ENCODE results near the gene ANAPC16. TPM values are rescaled to one million over a fixed set of nuclear protein-coding genes. Genes with fewer than 3 reads are reported as not detected.

Gene ANAPC16
- total RNA-seq: 10 to 100 TPM; 77.4 to 95.3 TPM
- long read RNA-seq, donor 1, transcript ANAPC16-205 (5 exons, 3,567 nt): minor isoform, 9 of 64 reads
- long read RNA-seq, donor 1, transcript ANAPC16-201 (4 exons, 3,195 nt): major isoform, 24 of 64 reads
- long read RNA-seq, donor 1, partial matches to known transcripts: 7 of 64 reads
- long read RNA-seq, donor 1, other reads (novel, unspliced or antisense): 23 of 64 reads
- long read RNA-seq, donor 2, transcript ANAPC16-201 (4 exons, 3,195 nt): major isoform, 109 of 211 reads
- long read RNA-seq, donor 2, transcript ANAPC16-205 (5 exons, 3,567 nt): minor isoform, 21 of 211 reads
- long read RNA-seq, donor 2, partial matches to known transcripts: 10 of 211 reads
- long read RNA-seq, donor 2, other reads (novel, unspliced or antisense): 65 of 211 reads

- intact Hi-C loops (cut with DNase I): loop anchor here in 1 of 2 donors (10.0 kb wide), 1 partner anchor 119 kb away; no protein-coding TSS in a partner anchor
These were observed at the start of gene ANAPC16, which contains the start of gene ASCC1 for GRCh38 chr10:72215611-72216549. Gene ANAPC16, plus strand, starts transcription at chr10:72216012. Its CDS starts 7,903 bp downstream, at chr10:72223915. Gene ASCC1, minus strand, starts transcription at chr10:72216276. Its CDS starts 2,978 bp downstream, at chr10:72213298.

DNA sequence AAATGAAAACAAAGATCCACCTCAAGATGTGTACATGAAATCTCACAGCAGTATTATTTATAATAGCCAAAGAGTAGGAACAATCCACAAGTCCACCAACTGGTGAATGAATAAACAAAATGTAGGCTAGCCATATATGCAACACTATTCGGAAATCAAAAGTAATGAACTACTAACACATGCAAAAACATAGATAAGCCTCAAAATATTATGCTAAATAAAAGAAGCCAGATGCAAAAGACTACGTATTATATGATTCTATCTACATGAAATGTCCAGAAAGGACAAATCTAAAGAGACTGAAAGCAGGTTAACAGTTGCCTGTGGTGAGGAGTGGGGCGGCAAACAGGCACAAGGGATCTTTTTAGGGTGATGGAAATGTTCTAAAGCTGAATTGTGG, 48.7 kb upstream of the ANAPC16 start:
- no peak for DNase-seq (ENCODE audit: low spot score)
- intact Hi-C loops (cut with DNase I): no loop called here

More at GRCh38 chr10:72215611-72216549, at the start of gene ANAPC16, which contains the start of gene ASCC1:
- peak; percentile 97 for DNase-seq (ENCODE audit: low spot score)

GRCh38 chr10:72170263-72170662, 45.5 kb upstream of the ANAPC16 start:
- DNase-seq (ENCODE audit: low spot score): no peak
- intact Hi-C loops (cut with DNase I): no loop called here

- no peak for DNase-seq (ENCODE audit: low spot score)
- intact Hi-C loops (cut with DNase I): no loop called here
These were observed 45.1 kb upstream of the ANAPC16 start for GRCh38 chr10:72170733-72171132.

DNA sequence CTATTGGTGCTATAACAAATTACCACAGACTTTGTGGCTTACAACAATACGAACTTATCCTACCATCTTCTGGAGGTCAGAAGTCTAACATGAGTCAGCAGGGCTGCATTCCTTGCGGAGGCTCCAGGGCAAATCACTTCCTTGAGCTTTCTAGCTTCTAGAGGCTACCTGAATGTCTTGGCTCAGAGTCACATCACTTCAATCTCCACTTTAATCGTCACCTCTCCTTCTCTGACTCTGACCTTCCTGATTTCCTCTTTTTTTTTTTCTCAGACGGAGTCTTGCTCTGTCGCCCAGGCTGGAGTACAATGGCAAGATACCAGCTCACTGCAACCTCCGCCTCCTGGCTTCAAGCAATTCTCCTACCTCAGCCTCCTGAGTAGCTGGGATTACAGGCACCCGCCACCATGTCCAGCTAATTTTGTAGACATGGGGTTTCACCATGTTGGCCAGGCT, 44.6 kb upstream of the ANAPC16 start:
- no peak for DNase-seq (ENCODE audit: low spot score)
- intact Hi-C loops (cut with DNase I): no loop called here

DNA sequence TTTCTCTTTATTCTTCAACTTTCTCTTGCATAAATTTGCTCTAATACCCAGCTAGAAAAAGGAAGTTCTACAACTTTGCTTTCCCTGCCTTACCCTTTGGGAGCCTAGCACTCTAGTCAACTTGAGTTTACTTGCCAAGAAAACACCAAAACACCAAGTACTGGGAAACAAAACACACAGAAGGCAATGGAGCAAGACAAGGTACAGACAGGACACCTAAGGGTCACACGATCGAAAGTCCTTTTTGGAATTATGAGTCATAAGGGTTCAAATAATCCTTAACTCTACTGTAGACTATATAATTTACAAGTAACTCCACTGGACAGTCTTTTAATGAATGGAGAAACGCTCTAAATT, 42.6 kb upstream of the ANAPC16 start:
- no peak for DNase-seq (ENCODE audit: low spot score)
- intact Hi-C loops (cut with DNase I): no loop called here

DNA sequence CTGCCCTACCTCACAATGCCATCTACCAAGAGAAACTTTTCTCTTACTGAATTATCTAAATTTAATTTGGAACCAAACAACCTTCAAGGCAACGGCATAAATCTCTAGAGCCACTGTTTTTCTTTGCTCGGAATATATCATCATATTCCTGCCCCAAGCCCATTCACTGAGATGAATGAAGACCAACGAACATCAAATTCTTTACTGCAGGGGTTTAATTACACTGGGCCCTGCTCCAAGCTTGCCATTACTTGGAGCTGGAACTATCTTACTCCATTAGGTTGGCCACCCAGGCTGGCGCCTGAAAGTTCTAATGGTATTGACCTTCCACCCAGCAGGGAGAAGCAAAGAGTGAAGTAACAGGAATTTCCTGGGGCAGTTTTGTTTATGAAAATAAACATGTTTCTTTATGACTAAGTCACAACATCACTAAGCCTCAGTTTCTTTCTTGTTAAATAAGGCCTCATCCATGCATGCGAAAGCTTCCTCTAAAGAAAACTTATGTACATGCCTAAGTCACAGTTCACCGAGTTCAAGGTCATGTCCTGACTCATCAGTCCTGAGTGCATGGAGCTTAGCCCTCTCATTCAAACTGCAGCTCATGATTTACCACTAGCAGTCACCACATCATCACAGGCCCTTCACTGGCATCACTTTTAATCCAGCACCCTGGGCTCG, 42.1 kb upstream of the ANAPC16 start:
- no peak for DNase-seq (ENCODE audit: low spot score)
- intact Hi-C loops (cut with DNase I): no loop called here

DNA sequence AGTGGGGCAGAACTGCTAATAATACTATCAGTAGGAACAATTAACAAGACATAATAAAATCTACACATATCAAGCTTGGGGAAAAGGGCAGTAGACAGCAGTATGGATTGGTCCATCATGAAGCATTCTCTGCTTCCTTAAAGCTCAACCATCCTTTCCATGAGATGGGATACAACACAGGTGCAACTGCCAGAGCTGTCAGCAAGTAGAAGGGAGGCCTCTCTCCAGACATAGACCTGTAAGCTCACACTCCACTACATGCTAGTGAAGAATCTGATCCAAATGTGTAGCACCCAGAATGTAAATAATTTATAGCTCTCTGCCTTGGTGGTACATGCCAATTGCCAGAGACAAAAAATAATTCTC, 41.5 kb upstream of the ANAPC16 start:
- DNase-seq (ENCODE audit: low spot score): no peak
- intact Hi-C loops (cut with DNase I): no loop called here

DNA sequence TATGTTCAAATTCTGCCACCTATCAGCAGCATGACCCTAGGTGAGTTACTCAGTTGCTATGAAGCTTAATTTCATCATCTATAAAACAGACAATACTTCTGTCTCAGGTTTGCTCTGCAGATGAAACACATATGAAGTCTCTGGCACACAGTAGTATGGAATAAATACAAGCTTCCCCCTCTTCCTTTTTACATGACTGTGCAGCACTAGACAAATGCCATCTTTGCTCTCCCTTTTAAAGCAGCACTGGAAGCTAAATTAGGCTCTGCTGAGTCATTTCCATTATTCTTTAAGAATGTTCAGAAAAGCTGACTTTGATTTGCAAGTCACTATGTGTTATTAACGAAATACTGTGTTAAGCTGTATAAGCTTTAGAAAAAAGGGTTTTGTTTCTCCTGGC, 40.7 kb upstream of the ANAPC16 start:
- DNase-seq (ENCODE audit: low spot score): no peak
- intact Hi-C loops (cut with DNase I): no loop called here

- no peak for DNase-seq (ENCODE audit: low spot score)
- intact Hi-C loops (cut with DNase I): no loop called here
These were observed 39.1 kb upstream of the ANAPC16 start for GRCh38 chr10:72176701-72177100.

DNA sequence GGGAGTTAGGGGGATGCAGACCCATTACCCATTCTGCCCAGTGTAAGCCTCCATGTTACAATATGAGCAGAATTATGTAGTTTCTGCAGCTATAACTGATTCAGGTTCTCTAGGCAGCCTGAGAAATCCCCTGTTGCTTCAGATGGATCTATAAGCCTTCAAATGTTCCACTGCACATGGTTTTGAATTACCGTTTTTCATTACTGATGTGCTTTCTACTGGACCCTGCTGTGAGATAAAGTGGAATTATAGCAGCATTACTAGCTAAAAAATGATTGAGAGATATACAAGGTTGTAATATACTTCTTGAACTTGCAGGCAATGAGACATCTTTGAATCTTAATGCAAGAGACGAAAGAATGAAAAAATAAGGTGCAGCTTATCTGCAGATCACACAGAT, 38.4 kb upstream of the ANAPC16 start:
- no peak for DNase-seq (ENCODE audit: low spot score)
- intact Hi-C loops (cut with DNase I): no loop called here

GRCh38 chr10:72184156-72184555, 31.7 kb upstream of the ANAPC16 start:
- DNase-seq (ENCODE audit: low spot score): no peak
- intact Hi-C loops (cut with DNase I): no loop called here

- DNase-seq (ENCODE audit: low spot score): no peak
- intact Hi-C loops (cut with DNase I): no loop called here
These were observed 29.4 kb upstream of the ANAPC16 start for GRCh38 chr10:72186258-72186981.

- DNase-seq (ENCODE audit: low spot score): no peak
- intact Hi-C loops (cut with DNase I): no loop called here
These were observed 28.9 kb upstream of the ANAPC16 start for GRCh38 chr10:72186982-72187330.

GRCh38 chr10:72194949-72195348, 20.9 kb upstream of the ANAPC16 start:
- intact Hi-C loops (cut with DNase I): no loop called here
- no peak for DNase-seq (ENCODE audit: low spot score)

DNA sequence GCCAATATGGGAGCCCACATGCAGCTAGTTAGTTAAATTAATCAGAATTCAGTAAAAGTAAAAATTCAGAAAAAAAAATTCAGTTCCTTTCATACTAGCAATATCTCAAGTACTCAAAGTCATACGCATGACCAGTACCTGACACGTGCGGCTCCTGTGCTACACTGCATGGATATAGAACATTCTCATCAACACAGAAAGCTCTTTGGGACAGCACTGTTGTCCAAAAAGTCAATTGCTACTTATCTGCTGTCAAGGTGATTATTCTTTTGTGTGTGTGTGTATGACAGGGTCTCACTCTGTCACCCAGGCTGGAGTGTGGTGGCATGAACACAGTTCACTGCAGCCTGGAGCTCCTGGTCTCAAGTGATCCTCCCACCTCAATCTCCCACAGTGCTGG, 14.9 kb upstream of the ANAPC16 start:
- no peak for DNase-seq (ENCODE audit: low spot score)
- intact Hi-C loops (cut with DNase I): no loop called here

GRCh38 chr10:72201293-72201692, 14.5 kb upstream of the ANAPC16 start:
- DNase-seq (ENCODE audit: low spot score): no peak
- intact Hi-C loops (cut with DNase I): no loop called here

- DNase-seq (ENCODE audit: low spot score): no peak
- intact Hi-C loops (cut with DNase I): no loop called here
These were observed 11.5 kb upstream of the ANAPC16 start for GRCh38 chr10:72204296-72204695.

- DNase-seq (ENCODE audit: low spot score): no peak
- intact Hi-C loops (cut with DNase I): no loop called here
These were observed 11.1 kb upstream of the ANAPC16 start for GRCh38 chr10:72204724-72205123.

Data from posterior vena cava (tissue), 2 donors.